Calu3 (cell line): ENCODE data around the gene KPNA5. TPM values are rescaled to one million over a fixed set of nuclear protein-coding genes. Genes with fewer than 3 reads are reported as not detected.
A peak's percentile ranks its signal among the peaks of the same experiment; 100 is the strongest.

Source experiments
- Bru-seq: library from RNA; stranded (reverse); fragments of 400-500 nt; gene quantifications from one replicate; lab custom pipeline; 2021; lab: Mats Ljungman, UMichigan
- BruChase-seq, 2 experiments: library from RNA; stranded (reverse); fragments of 400-500 nt; gene quantifications; one replicate each; lab custom pipeline; 2021; lab: Mats Ljungman, UMichigan
- BruUV-seq: library from RNA; stranded (reverse); fragments of 400-500 nt; replicated peaks from 2 replicates; lab custom pipeline; 2021; lab: Mats Ljungman, UMichigan
- CTCF ChIA-PET: fragments of 300-600 bp; sonication (Branson Sonifier 250); formaldehyde crosslinking; loops from one replicate; lab custom pipeline; 2022; ENCODE audit warnings: antibody characterized with exemption; lab: Charles Lee
- DNase-seq: peaks from one replicate; pipeline ENCODE4 v3.0.0; 2022
- H3K27ac Mint-ChIP-seq: one replicate; pipeline ENCODE4 v1.8.0; 2022; ENCODE audit warnings: mixed read lengths; ENCODE audit not compliant: unreplicated experiment
- H3K27me3 Mint-ChIP-seq: one replicate; pipeline ENCODE4 v1.8.0; 2022; ENCODE audit warnings: mixed read lengths; ENCODE audit not compliant: unreplicated experiment
- H3K36me3 Mint-ChIP-seq: one replicate; pipeline ENCODE4 v1.8.0; 2022; ENCODE audit warnings: mild to moderate bottlenecking, moderate library complexity, mixed read lengths; ENCODE audit not compliant: insufficient read depth, unreplicated experiment
- H3K4me1 Mint-ChIP-seq: one replicate; pipeline ENCODE4 v1.8.0; 2022; ENCODE audit warnings: mild to moderate bottlenecking, low read depth, mixed read lengths; ENCODE audit not compliant: unreplicated experiment
- H3K4me3 Mint-ChIP-seq: one replicate; pipeline ENCODE4 v1.8.0; 2022; ENCODE audit warnings: mild to moderate bottlenecking, low read depth, moderate library complexity, mixed read lengths; ENCODE audit not compliant: unreplicated experiment
- H3K9me3 Mint-ChIP-seq: one replicate; pipeline ENCODE4 v1.8.0; 2022; ENCODE audit warnings: low read depth, mixed read lengths; ENCODE audit not compliant: unreplicated experiment
- intact Hi-C: fragments of 100-400 bp; cut with micrococcal nuclease; formaldehyde crosslinking; loops from one replicate; pipeline ENCODE4 v1.10.0; 2022; ENCODE audit not compliant: unreplicated experiment
- long read RNA-seq: library from polyadenylated mRNA; stranded (forward); transcript quantifications from one replicate; pipeline ENCODE4 v2.0.0, GENCODE V29; 2022
- total RNA-seq: library from RNA; stranded (reverse); gene quantifications from 2 replicates; pipeline ENCODE4 v1.2.3, GENCODE V29; 2022
- TF ChIP-seq, protein P1 (sequence below): fragments of 200-600 bp; IDR thresholded peaks from one replicate; pipeline ENCODE4 v1.8.0; 2022; ENCODE audit warnings: antibody characterized with exemption; ENCODE audit not compliant: unreplicated experiment

The KPNA5 gene
- total RNA-seq (9.2 and 12.2 TPM in 2 replicates), Bru-seq, nascent RNA (percentile 80 among the genes with signal in this experiment), BruChase-seq, experiment 1, labeled RNA remaining after a 6-hour chase (percentile 59 among the genes with signal in this experiment), BruChase-seq, experiment 2, labeled RNA remaining after a 2-hour chase (percentile 67 among the genes with signal in this experiment)
- long read RNA-seq, full-length matches to known transcripts, result 6 of 10 reads
- long read RNA-seq, partial matches to known transcripts, result 1 of 10 reads
- long read RNA-seq, other reads (novel, unspliced or antisense), result 3 of 10 reads

DNA sequence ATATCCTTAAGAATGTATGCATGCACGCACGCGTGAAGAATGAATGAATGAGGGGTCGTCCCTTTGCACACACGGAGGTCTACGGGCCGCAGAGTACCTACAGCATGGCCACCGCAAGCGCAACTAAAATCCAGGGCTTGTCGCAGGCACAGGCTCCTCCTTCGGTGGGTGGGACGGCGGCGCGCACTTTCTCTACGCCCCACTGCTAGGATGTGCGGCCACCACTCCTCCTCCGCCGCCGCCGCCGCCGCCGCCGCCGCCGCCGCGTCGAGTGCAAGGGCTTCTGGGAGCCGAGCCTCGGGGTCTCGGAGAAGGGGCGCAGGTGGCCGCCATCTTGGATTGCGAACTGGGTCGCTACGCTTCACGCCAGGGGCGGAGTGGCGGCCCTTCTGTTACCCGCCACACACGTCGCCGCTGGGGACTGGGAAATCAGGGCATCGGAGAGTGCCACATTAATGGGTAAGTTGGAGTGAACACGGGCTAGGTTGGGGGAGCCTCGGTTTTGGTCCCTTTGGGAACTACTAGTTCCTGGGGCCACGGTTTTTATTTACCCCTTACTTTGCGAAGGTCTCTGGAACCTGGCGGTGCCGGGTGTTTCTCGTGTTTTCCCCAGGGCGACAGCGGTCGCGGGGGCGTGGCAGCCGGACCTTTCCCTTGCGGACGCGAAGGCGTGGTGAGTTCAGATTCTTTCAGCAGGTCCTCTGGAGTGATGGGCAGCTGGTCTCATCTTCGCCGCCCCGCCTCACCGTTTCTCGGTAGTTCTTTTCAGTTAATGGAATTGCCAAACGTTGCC lies at the start of gene KPNA5:
Gene KPNA5, plus strand, starts transcription at position 332 of the 793 bp plus-strand sequence. Its CDS starts 124 bp downstream, at position 456.
- H3K4me3 Mint-ChIP-seq, result peak within 1 kb of the TSS; percentile 90
- peaks cover 9% of the 10 kb centered on the region for H3K4me1 Mint-ChIP-seq
- intact Hi-C loops, result no loop called here
- no peaks in the 10 kb centered on the region for H3K9me3 Mint-ChIP-seq
- peak within 1 kb of the TSS; percentile 74 for H3K27ac Mint-ChIP-seq
- H3K36me3 Mint-ChIP-seq, result peaks cover 25% of the 10 kb centered on the region
- BruUV-seq, result no TSS peak
- peak; percentile 91 for DNase-seq
- TF ChIP-seq, protein P1, sequence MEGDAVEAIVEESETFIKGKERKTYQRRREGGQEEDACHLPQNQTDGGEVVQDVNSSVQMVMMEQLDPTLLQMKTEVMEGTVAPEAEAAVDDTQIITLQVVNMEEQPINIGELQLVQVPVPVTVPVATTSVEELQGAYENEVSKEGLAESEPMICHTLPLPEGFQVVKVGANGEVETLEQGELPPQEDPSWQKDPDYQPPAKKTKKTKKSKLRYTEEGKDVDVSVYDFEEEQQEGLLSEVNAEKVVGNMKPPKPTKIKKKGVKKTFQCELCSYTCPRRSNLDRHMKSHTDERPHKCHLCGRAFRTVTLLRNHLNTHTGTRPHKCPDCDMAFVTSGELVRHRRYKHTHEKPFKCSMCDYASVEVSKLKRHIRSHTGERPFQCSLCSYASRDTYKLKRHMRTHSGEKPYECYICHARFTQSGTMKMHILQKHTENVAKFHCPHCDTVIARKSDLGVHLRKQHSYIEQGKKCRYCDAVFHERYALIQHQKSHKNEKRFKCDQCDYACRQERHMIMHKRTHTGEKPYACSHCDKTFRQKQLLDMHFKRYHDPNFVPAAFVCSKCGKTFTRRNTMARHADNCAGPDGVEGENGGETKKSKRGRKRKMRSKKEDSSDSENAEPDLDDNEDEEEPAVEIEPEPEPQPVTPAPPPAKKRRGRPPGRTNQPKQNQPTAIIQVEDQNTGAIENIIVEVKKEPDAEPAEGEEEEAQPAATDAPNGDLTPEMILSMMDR, result no peak
- CTCF ChIA-PET, result no interaction called here
- no peaks in the 10 kb centered on the region for H3K27me3 Mint-ChIP-seq

- TF ChIP-seq, protein P1, result no peak
- no peak for DNase-seq
- H3K9me3 Mint-ChIP-seq, result no peaks in the 10 kb centered on the region
- no peak overlapping the region for H3K4me3 Mint-ChIP-seq
- BruUV-seq, result no TSS peak
- H3K4me1 Mint-ChIP-seq, result no peaks in the 10 kb centered on the region
- CTCF ChIA-PET, result no interaction called here
- no peaks in the 10 kb centered on the region for H3K36me3 Mint-ChIP-seq
- H3K27ac Mint-ChIP-seq, result no peak overlapping the region
- intact Hi-C loops, result no loop called here
- no peaks in the 10 kb centered on the region for H3K27me3 Mint-ChIP-seq
These were observed 49.5 kb upstream of the KPNA5 start for GRCh38 chr6:116631379-116631990.

GRCh38 chr6:116633685-116634084 lies 47.3 kb upstream of the KPNA5 start:
- intact Hi-C loops, result no loop called here
- no peak overlapping the region for H3K4me3 Mint-ChIP-seq
- TF ChIP-seq, protein P1, result no peak
- no peaks in the 10 kb centered on the region for H3K4me1 Mint-ChIP-seq
- H3K27ac Mint-ChIP-seq, result no peak overlapping the region
- CTCF ChIA-PET, result no interaction called here
- BruUV-seq, result no TSS peak
- no peak for DNase-seq
- no peaks in the 10 kb centered on the region for H3K36me3 Mint-ChIP-seq
- no peaks in the 10 kb centered on the region for H3K27me3 Mint-ChIP-seq
- H3K9me3 Mint-ChIP-seq, result no peaks in the 10 kb centered on the region

DNA sequence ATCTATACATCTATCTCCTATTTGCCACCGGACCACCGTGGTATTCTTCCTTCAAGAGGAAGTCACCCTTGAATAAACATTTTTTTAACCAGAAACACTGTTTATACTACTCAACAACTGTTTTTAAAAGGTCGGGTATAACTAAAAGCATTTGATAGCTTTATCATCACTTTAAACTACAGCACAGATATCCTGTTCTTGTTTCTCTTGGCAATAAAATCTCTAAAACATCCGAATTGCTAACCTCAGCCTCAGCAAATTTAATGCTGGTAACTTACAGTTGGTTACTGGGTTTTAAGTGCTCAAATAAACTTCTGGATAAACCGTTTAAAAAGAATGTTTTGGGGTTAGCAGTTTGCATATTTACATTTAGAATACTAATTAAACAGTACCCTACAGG lies 32.9 kb upstream of the KPNA5 start:
- Mint-ChIP-seq H3K27ac (no peak overlapping the region), H3K4me3 (no peak overlapping the region), H3K36me3 (peaks cover 6% of the 10 kb centered on the region), H3K27me3 (no peaks in the 10 kb centered on the region), H3K4me1 (no peaks in the 10 kb centered on the region), H3K9me3 (no peaks in the 10 kb centered on the region)
- no TSS peak for BruUV-seq
- no peak for DNase-seq
- CTCF ChIA-PET, result no interaction called here
- intact Hi-C loops, result loop anchor here (5.0 kb wide), 1 partner anchor 431 kb away; no protein-coding TSS in a partner anchor
- TF ChIP-seq, protein P1, result no peak
